Activated B cell treated with CpG ODN at 0.5 μM for 24 hours (primary cell): ENCODE data around the gene RNF212. TPM values are rescaled to one million over a fixed set of nuclear protein-coding genes. Genes with fewer than 3 reads are reported as not detected.

Experiments used
- ATAC-seq: fragments of 200-7000 bp; cut with Tn5 transposase; one replicate; pipeline ENCODE4 v1.10.0; 2021; ENCODE audit warnings: low read depth, mild to moderate bottlenecking, moderate library complexity
- CTCF ChIA-PET: fragments of 350-600 bp; sonication (Branson Sonifier 250); formaldehyde crosslinking; loops from one replicate; lab custom pipeline; 2021; ENCODE audit warnings: antibody characterized with exemption; lab: Charles Lee
- POLR2A ChIA-PET: fragments of 350-600 bp; sonication (Branson Sonifier 250); formaldehyde crosslinking; loops from one replicate; lab custom pipeline; 2021; ENCODE audit warnings: antibody characterized with exemption; lab: Charles Lee
- DNase-seq: peaks from one replicate; pipeline ENCODE4 v3.0.0; 2022
- H3K27ac Mint-ChIP-seq: one replicate; pipeline ENCODE4 v1.8.0; 2020; ENCODE audit warnings: mixed read lengths
- H3K27me3 Mint-ChIP-seq: one replicate; pipeline ENCODE4 v1.8.0; 2021; ENCODE audit warnings: mixed read lengths
- H3K36me3 Mint-ChIP-seq: one replicate; pipeline ENCODE4 v1.8.0; 2021; ENCODE audit warnings: low read depth, mixed read lengths
- H3K4me1 Mint-ChIP-seq: one replicate; pipeline ENCODE4 v1.8.0; 2021; ENCODE audit warnings: mixed read lengths
- H3K4me3 Mint-ChIP-seq: one replicate; pipeline ENCODE4 v1.8.0; 2020; ENCODE audit warnings: mild to moderate bottlenecking, mixed read lengths
- H3K9me3 Mint-ChIP-seq: one replicate; pipeline ENCODE4 v1.8.0; 2020; ENCODE audit warnings: mixed read lengths
- intact Hi-C: fragments of 100-400 bp; cut with micrococcal nuclease; formaldehyde crosslinking; loops from one replicate; pipeline ENCODE4 v1.15.1; 2024
- total RNA-seq: library from RNA; stranded (reverse); gene quantifications from 2 replicates; pipeline ENCODE4 v1.2.3, GENCODE V29; 2022
- TF ChIP-seq, protein P1 (sequence below): fragments of 200-600 bp; IDR thresholded peaks from one replicate; pipeline ENCODE4 v1.8.0; 2022; ENCODE audit warnings: antibody characterized with exemption, mild to moderate bottlenecking

The RNF212 gene
- total RNA-seq, 1 donor from 2014 or later: 2.4 TPM

DNA sequence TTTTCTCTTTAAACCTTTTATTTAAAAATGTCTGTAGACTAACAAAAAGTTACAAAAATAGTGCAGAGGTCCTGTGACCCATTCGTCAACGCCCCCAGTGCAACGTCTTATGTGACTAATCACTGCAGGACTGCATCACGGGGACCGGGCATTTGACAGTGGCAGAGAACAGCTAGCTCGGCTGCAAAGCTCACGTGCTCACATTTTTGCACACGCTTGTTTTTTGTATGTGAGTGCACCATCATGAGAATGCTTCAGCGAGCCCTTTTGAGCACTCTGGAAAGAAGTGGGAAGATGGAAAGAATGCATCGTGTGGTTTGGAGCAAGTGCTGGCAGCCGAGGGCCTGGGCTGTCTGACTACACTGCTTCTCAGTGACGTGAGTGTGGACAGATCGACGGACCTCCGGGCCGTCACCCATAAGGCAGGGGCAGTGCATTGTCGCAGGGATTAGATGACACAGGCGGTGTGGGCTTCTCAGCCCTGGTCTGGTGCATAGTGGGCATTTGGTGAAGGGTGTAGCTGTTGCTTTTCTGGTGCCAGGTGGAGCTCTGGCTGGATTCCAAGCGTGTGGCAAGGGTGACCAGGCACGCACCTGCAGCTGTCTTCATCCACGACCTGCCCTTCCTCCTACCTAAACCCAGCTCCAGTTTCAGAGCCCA lies 41.3 kb upstream of the RNF212 start:
- Mint-ChIP-seq H3K36me3 (peaks cover 7% of the 10 kb centered on the region), H3K27me3 (no peaks in the 10 kb centered on the region), H3K4me3 (no peak overlapping the region), H3K4me1 (peaks cover 5% of the 10 kb centered on the region), H3K9me3 (peaks cover 11% of the 10 kb centered on the region), H3K27ac (no peak overlapping the region)
- CTCF ChIA-PET: interaction anchor here (1.0 kb wide), 1 partner anchor 23 kb away, joined by 3 read pairs; no protein-coding TSS in a partner anchor
- TF ChIP-seq, protein P1, sequence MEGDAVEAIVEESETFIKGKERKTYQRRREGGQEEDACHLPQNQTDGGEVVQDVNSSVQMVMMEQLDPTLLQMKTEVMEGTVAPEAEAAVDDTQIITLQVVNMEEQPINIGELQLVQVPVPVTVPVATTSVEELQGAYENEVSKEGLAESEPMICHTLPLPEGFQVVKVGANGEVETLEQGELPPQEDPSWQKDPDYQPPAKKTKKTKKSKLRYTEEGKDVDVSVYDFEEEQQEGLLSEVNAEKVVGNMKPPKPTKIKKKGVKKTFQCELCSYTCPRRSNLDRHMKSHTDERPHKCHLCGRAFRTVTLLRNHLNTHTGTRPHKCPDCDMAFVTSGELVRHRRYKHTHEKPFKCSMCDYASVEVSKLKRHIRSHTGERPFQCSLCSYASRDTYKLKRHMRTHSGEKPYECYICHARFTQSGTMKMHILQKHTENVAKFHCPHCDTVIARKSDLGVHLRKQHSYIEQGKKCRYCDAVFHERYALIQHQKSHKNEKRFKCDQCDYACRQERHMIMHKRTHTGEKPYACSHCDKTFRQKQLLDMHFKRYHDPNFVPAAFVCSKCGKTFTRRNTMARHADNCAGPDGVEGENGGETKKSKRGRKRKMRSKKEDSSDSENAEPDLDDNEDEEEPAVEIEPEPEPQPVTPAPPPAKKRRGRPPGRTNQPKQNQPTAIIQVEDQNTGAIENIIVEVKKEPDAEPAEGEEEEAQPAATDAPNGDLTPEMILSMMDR: no peak
- ATAC-seq (no peak), DNase-seq (no peak)
- POLR2A ChIA-PET: no interaction called here
- intact Hi-C loops: no loop called here

DNA sequence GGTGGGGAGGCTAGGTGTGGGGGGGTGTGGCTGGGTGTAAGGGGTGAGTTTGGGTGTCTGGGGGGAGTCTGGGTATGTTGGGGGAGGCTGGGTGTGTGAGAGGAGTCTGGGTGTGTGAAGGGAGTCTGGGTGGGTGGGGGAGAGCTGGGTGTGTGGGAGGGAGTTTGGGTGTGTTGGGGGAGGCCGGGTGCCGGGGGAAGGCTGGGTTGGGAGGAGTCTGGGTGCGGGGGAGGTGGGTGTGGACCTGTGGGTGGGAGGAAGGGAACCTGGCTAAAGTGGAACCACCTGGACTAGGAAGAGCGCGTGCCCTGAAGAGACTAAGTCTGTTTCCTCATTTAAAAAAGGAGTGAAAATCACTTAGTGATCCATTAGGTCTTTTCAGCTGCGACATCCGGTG lies 40.8 kb upstream of the RNF212 start:
- DNase-seq (no peak), ATAC-seq (no peak)
- ChIA-PET CTCF (interaction anchor here (1.0 kb wide), 1 partner anchor 23 kb away, joined by 3 read pairs; no protein-coding TSS in a partner anchor), POLR2A (no interaction called here)
- TF ChIP-seq, protein P1: no peak
- Mint-ChIP-seq H3K36me3 (peaks cover 7% of the 10 kb centered on the region), H3K4me3 (no peak overlapping the region), H3K27me3 (no peaks in the 10 kb centered on the region), H3K4me1 (peaks cover 5% of the 10 kb centered on the region), H3K27ac (no peak overlapping the region), H3K9me3 (peaks cover 12% of the 10 kb centered on the region)
- intact Hi-C loops: no loop called here

DNA sequence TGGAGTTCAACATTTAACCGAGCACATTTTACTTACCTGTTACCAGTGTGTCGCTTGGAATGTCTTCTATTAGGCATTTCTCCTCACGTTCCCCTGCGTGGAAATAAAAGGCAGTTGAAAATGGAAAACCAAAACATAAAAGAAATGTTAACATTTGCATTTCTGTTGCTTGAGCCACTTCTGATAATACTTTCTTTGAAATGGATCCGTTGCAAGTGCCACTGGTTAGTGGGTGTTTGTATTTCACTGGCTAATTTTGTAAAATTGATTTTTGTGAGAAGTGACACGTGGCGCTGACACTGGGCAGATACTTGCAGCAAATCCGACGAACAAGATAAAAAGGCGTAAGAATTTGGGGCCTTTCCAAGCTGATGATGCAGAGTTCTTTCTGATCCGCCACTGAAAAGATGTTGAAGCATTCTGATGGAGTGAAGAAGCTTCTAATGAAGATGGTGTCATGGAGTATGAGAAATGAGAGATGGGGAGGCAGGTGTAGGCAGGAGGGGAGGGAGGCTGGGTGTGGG lies 40.3 kb upstream of the RNF212 start:
- Mint-ChIP-seq H3K9me3 (peaks cover 12% of the 10 kb centered on the region), H3K27me3 (no peaks in the 10 kb centered on the region), H3K36me3 (peaks cover 7% of the 10 kb centered on the region), H3K4me3 (no peak overlapping the region), H3K4me1 (peaks cover 5% of the 10 kb centered on the region), H3K27ac (no peak overlapping the region)
- ATAC-seq: no peak
- ChIA-PET CTCF (no interaction called here), POLR2A (no interaction called here)
- intact Hi-C loops: no loop called here
- TF ChIP-seq, protein P1: no peak
- no peak for DNase-seq

DNA sequence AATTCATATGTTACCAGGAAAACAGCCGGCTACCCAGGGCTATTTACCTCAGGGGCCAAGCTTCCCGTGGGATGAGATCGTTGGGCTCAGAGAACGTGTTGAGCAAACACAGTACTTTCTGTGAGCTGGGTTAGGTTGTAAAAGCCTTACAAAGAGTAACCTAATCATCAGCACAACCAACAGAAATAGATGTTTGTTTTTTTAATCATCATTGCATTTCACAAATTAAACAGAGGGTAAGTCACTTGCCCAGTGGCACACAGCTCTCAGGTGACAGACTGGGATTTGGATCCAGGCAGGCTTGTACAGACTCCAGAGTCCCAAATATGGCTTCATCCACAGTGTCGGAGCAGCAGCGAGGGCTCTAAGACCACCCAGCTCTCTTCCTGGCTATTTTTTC lies 38.9 kb upstream of the RNF212 start:
- H3K27me3 Mint-ChIP-seq: no peaks in the 10 kb centered on the region
- ChIA-PET POLR2A (no interaction called here), CTCF (interaction anchor here (1.2 kb wide), 1 partner anchor 116 kb away, joined by 4 read pairs; no protein-coding TSS in a partner anchor)
- peaks cover 3% of the 10 kb centered on the region for H3K9me3 Mint-ChIP-seq
- no peak for ATAC-seq
- H3K4me1 Mint-ChIP-seq: peaks cover 5% of the 10 kb centered on the region
- H3K36me3 Mint-ChIP-seq: no peaks in the 10 kb centered on the region
- TF ChIP-seq, protein P1: no peak
- no peak overlapping the region for H3K27ac Mint-ChIP-seq
- H3K4me3 Mint-ChIP-seq: no peak overlapping the region
- intact Hi-C loops: no loop called here
- no peak for DNase-seq

DNA sequence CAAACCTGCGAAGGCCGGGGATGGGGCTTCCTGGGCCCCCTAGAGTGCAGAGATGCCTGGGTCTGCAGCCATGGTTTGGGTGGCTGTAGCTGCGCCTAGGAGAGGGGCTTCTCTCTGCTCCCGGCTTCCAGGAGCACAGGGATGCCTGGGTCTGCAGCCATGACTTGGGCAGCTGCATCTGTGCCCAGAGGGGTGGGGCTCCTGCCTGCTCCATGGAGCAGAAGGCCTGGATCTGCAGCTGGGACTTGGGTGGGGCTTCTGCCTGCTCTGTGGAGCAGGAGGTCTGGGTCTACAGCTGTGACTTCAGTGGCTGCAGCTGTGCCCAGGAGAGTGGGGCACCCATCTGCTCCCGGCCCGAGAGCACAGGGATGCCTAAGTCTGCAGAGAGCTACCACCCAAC lies 38.2 kb upstream of the RNF212 start:
- no peak overlapping the region for H3K27ac Mint-ChIP-seq
- TF ChIP-seq, protein P1: no peak
- ChIA-PET CTCF (interaction anchor here (1.2 kb wide), 1 partner anchor 116 kb away, joined by 4 read pairs; no protein-coding TSS in a partner anchor), POLR2A (no interaction called here)
- H3K9me3 Mint-ChIP-seq: peaks cover 3% of the 10 kb centered on the region
- H3K36me3 Mint-ChIP-seq: no peaks in the 10 kb centered on the region
- DNase-seq (no peak), ATAC-seq (no peak)
- peaks cover 5% of the 10 kb centered on the region for H3K4me1 Mint-ChIP-seq
- H3K27me3 Mint-ChIP-seq: no peaks in the 10 kb centered on the region
- intact Hi-C loops: no loop called here
- H3K4me3 Mint-ChIP-seq: no peak overlapping the region
